Gastroesophageal sphincter (tissue), 4 donors: Measurements from ENCODE around the gene CUX1. TPM values are rescaled to one million over a fixed set of nuclear protein-coding genes. Genes with fewer than 3 reads are reported as not detected.
"Not testable (repeated sequence)": the region's sequence is repeated elsewhere in the genome, so short reads cannot be mapped to it uniquely, and the experiment has no call there.

ENCODE experiments used
- ATAC-seq: fragments of 150-250 bp; one replicate; pipeline ENCODE4 v1.9.1; 2016; ENCODE audit warnings: mild to moderate bottlenecking, moderate library complexity
- H3K27ac ChIP-seq, 4 donors: fragments of 200-600 bp; sonication (generic) in 3 of 4; 1 replicate in 3 of 4; 2 replicates in 1 of 4; pipeline ENCODE4 v1.5.1; 2016 to 2019
- H3K27me3 ChIP-seq: fragments of 200-600 bp; sonication (generic); one replicate; pipeline ENCODE4 v1.5.1; 2019
- H3K36me3 ChIP-seq, 2 donors: fragments of 200-600 bp; sonication (generic); one replicate each; pipeline ENCODE4 v1.5.1; 2019; ENCODE audit warnings: control low read depth in 1 of 2
- H3K4me1 ChIP-seq, 3 donors: fragments of 200-600 bp; sonication (generic); 1 replicate in 2 of 3; 2 replicates in 1 of 3; pipeline ENCODE4 v1.5.1; 2016 to 2019; ENCODE audit warnings: control low read depth in 2 of 3
- H3K4me3 ChIP-seq, 2 donors: fragments of 200-600 bp; sonication (generic); one replicate each; pipeline ENCODE4 v1.5.1; 2019; ENCODE audit warnings: mild to moderate bottlenecking in 1 of 2, moderate library complexity in 1 of 2
- H3K9me3 ChIP-seq, 3 donors: fragments of 200-600 bp; sonication (generic); one replicate each; pipeline ENCODE4 v1.5.1; 2017 to 2019; ENCODE audit warnings: control low read depth in 2 of 3
- CTCF ChIP-seq, 4 experiments: fragments of 200-600 bp in 2 of 4; fragments of 450-650 bp in 2 of 4; sonication (generic) in 1 of 4; IDR thresholded peaks; one replicate each; pipeline ENCODE4 v1.5.1; 2017 to 2019; ENCODE audit warnings: antibody characterized with exemption in 4 of 4, mild to moderate bottlenecking in 2 of 4, moderate library complexity in 2 of 4
- EP300 ChIP-seq: sonication (generic); formaldehyde crosslinking; IDR thresholded peaks from one replicate; pipeline ENCODE4 v1.6.1; 2017; ENCODE audit warnings: antibody characterized with exemption, mild to moderate bottlenecking
- POLR2A ChIP-seq, 2 donors: fragments of 450-650 bp; IDR thresholded peaks; one replicate each; pipeline ENCODE4 v1.6.1; 2017; ENCODE audit warnings: antibody characterized with exemption in 2 of 2, mild to moderate bottlenecking in 2 of 2, moderate library complexity in 1 of 2
- POLR2AphosphoS5 ChIP-seq: sonication (generic); formaldehyde crosslinking; IDR thresholded peaks from one replicate; pipeline ENCODE4 v1.6.1; 2017; ENCODE audit warnings: antibody characterized with exemption
- WGBS, 2 donors: methylation state at CpG; one replicate each; pipeline ENCODE4 v1.1.5; 2018; ENCODE audit warnings: low coverage in 1 of 2; 5-methylcytosine and 5-hydroxymethylcytosine counted together
- total RNA-seq, 4 donors: library from RNA; depleted of rRNA; stranded (reverse); fragments of >200 nt; gene quantifications; one replicate each; pipeline ENCODE4 v1.1.0, GENCODE V29; 2016

CUX1 gene
- total RNA-seq, 4 donors from 2014 or later = 84.4 to 134 (median 110) TPM

GRCh38 chr7:101867265-101867664 is 49.8 kb downstream of the CUX1 start:
- Histone ChIP-seq H3K9me3 (no peaks in the 10 kb centered on the region), H3K27ac (no peak overlapping the region), H3K4me1 (peaks cover 0 to 59% (median 8%) of the 10 kb centered on the region in 3 donors), H3K36me3 (no peaks in the 10 kb centered on the region), H3K27me3 (no peaks in the 10 kb centered on the region), H3K4me3 (no peak overlapping the region)
- TF ChIP-seq POLR2AphosphoS5 (no peak), POLR2A (IDR thresholded peaks at IDR 0.05) (no peak), CTCF (IDR thresholded peaks at IDR 0.05) (no peak), EP300 (no peak)
- 89 to 97% methylated on average over 4 to 9 of the region's 12 CpGs for WGBS, 2 donors
- no peak for ATAC-seq

- ATAC-seq, H3K4me3 ChIP-seq, H3K36me3 ChIP-seq, H3K27me3 ChIP-seq, H3K27ac ChIP-seq, H3K9me3 ChIP-seq: not testable (repeated sequence)
- 91 to 99% methylated on average over 6 of the region's 6 CpGs for WGBS, 2 donors
- peaks cover 0 to 56% (median 8%) of the 10 kb centered on the region in 3 donors for H3K4me1 ChIP-seq
Measured at GRCh38 chr7:101867681-101868080, 50.3 kb downstream of the CUX1 start.

GRCh38 chr7:101868191-101868950 is 50.9 kb downstream of the CUX1 start:
- no peak overlapping the region for H3K4me3 ChIP-seq
- 75 to 83% methylated on average over 1 to 10 of the region's 11 CpGs for WGBS, 2 donors
- TF ChIP-seq POLR2AphosphoS5 (no peak), EP300 (no peak)
- no peaks in the 10 kb centered on the region for H3K9me3 ChIP-seq
- H3K36me3 ChIP-seq = no peaks in the 10 kb centered on the region
- no peak for ATAC-seq
- H3K27ac ChIP-seq = no peak overlapping the region
- peaks cover 0 to 58% (median 8%) of the 10 kb centered on the region in 3 donors for H3K4me1 ChIP-seq
- H3K27me3 ChIP-seq = no peaks in the 10 kb centered on the region

- Histone ChIP-seq H3K36me3 (no peaks in the 10 kb centered on the region), H3K9me3 (no peaks in the 10 kb centered on the region), H3K4me1 (peaks cover 0 to 67% (median 10%) of the 10 kb centered on the region in 3 donors), H3K27ac (no peak overlapping the region), H3K4me3 (no peak overlapping the region), H3K27me3 (no peaks in the 10 kb centered on the region)
- no peak for ATAC-seq
- TF ChIP-seq POLR2AphosphoS5 (no peak), CTCF (IDR thresholded peaks at IDR 0.05) (no peak), EP300 (no peak), POLR2A (IDR thresholded peaks at IDR 0.05) (no peak)
- 69 to 90% methylated on average over 9 to 15 of the region's 38 CpGs for WGBS, 2 donors
Measured at GRCh38 chr7:101869026-101869900, 51.8 kb downstream of the CUX1 start.

- no peaks in the 10 kb centered on the region for H3K27me3 ChIP-seq
- H3K4me1 ChIP-seq = peaks cover 0 to 73% (median 11%) of the 10 kb centered on the region in 3 donors
- TF ChIP-seq POLR2A (IDR thresholded peaks at IDR 0.05) = no peak
- no peak for TF ChIP-seq CTCF (IDR thresholded peaks at IDR 0.05)
- no peak for TF ChIP-seq POLR2AphosphoS5
- TF ChIP-seq EP300 = no peak
- WGBS, 2 donors = 81 to 89% methylated on average over 3 to 7 of the region's 7 CpGs
- ATAC-seq = no peak
- H3K9me3 ChIP-seq = no peaks in the 10 kb centered on the region
- H3K4me3 ChIP-seq = no peak overlapping the region
- no peak overlapping the region for H3K27ac ChIP-seq
- no peaks in the 10 kb centered on the region for H3K36me3 ChIP-seq
Measured at GRCh38 chr7:101869901-101870290, 52.5 kb downstream of the CUX1 start.
